Activated T-cell treated with anti-CD3 and anti-CD28 coated beads for 24 hours (primary cell): ENCODE results near the gene REEP3.

Source experiments
- DNase-seq: peaks from one replicate; pipeline ENCODE4 v3.0.0-alpha.2; 2020; ENCODE audit warnings: low read depth

Gene REEP3

DNA sequence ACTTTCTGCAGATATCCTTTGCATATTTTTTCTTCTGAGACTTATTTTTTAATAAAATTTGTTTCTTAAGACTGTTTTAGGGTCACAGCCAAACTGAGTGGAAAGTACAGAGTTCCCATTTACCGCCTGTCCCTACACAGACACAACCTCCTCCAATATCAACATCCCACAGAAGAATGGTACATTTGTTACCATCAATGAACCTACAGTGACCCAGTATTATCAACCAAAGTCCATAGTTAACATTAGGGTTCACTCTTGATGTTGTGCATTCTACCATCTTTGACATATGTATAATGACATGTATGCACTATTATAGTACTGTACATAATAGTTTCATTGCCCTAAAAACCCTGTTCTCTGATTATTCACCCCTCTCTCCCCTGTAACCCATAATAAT is 14.6 kb upstream of the REEP3 start:
- no peak for DNase-seq

DNA sequence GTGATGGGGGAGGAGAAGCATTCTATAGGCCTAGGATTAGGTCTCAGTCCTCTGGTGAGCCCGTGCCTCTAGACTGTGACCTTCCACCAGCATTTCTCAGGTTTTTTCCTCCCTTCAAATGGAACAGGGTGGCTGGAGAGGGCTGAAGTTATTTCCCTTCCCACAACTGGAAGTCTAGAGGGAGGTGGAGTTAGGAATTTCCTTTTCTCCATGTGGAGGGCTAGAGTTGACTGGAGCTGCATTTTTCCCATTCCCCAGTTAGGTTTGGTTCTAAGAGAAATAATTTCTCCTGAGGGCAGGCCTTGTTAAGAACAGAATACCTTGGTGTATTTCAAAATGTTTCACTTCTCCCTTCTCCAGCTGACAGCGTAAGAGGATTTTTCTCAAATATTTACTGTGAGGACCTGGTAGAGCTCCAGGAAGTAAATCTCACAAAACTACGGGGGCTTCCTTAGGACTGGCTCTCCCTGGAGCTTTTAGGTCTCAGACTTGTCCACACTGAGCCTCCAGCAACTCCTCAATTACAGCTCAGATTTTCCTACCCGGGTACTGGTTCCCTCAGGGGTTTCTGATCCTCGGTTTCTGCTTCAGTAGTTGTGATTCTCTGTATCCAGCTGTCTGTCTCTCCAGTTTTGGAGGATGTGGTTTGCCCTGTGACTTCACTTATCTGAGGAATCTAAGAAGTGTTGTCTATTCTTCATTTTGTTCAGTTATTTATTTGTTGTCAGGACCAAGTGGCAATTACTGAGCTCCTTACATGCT is 6.0 kb upstream of the REEP3 start:
- peak; percentile 7 for DNase-seq

GRCh38 chr10:63516207-63516606 is 5.0 kb upstream of the REEP3 start:
- DNase-seq = no peak

DNA sequence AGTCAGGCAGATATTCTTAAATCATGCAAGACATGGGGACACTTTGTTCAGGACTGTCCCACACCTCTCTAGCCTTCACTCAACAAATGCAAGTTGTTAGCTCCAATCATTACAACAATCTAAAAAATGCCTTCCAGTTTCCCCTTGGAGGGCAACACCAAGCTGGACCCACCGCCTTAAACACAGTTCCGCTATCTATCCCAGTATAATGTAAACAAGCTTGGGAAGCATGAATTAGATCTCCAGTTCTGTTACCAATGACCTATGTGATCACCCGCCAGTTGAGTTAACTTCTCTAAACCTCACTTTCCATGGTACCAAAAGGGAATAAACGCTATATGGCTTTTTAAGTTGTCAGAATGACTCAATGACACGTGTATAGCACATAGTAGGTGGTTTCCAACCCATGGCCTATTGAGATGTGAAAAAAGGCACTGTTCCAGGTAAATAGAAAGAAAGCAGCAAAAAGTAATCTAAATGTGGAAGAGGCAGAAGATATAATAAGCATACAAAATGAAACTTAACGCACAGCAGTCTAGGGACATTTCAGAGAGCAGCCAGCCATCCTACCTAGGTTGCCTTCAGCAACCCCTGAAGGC is 2.4 kb upstream of the REEP3 start:
- DNase-seq = no peak

GRCh38 chr10:63521416-63522276 is 445 bp downstream of the REEP3 start:
- peak; percentile 37 for DNase-seq

- no peak for DNase-seq
These were observed 1.1 kb downstream of the REEP3 start for GRCh38 chr10:63522277-63522687.

DNA sequence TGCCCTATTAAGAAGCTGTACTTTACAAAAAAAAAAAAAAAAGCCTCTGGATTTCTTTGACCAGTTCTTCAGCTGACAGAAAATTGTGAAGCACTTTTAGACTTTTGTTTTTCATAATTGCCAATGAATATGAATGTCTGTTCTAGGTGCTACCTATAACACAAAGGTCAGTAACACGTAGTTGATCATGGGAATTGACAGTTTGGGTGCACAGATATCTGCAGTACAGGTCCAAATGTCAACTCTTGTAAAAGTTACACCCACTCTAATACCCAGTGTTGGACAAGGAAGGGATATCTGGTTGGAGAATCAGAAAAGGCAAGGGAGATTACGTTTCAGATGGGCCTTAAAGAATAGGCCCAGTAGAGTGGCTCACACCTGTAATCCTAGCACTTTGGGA is 1.8 kb downstream of the REEP3 start:
- DNase-seq = no peak

- DNase-seq = no peak
These were observed 3.8 kb downstream of the REEP3 start for GRCh38 chr10:63525021-63525420.

DNA sequence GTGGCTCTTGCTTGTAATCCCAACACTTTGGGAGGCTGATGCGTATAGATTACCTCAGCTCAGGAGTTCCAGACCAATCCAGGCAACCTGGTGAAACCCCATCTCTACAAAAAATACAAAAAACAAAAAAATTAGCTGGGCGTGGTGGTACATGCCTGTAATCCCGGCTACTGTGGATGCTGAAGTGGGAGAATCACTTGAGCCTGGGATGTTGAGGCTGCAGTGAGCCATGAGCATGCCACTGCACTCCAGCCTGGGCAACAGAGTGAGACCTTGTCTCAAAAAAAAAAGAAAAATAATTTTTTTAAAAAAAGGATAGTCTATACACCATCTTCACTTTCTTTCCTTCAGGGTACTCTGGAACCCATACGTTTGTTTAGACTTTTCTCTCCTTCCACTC is 6.2 kb downstream of the REEP3 start:
- DNase-seq = no peak

GRCh38 chr10:63528084-63528744 is 7.0 kb downstream of the REEP3 start:
- no peak for DNase-seq

GRCh38 chr10:63530409-63530808 is 9.2 kb downstream of the REEP3 start:
- no peak for DNase-seq

DNA sequence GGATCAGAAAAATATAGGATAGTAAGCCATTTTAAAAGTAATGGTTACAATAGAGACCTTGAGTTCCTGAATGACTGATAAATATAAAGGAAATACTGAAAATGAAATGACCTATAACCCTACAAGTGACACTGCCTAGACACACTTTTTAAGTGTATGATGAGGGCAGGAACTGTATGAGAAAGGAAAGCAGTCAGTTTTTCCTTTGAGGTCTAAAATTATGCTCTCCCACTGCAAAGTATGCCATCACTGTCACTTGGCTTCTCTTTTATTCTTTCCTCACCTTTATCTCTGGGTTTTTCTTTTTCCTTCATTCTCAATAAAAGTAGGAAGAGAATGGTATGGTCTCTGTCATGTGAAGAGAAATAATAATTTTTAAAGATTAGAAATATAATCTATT is 13.5 kb downstream of the REEP3 start:
- no peak for DNase-seq

DNA sequence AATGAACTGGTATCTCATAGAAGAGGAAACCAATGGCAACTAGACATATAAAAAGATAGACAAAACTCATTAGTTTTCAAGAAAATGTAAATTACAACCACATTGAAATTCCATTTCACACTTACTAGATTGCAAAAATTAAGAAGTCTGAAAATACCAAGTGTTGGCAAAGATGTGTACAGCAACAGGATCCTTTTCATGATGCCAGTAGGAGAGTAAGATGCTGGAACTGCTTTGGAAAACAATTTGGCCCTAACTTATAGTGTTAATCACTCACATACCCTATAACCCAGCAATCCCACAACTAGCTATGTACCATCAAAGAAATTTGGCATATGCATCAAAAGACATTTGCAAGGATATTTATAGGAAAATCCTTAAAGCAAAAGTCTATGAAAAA is 15.5 kb downstream of the REEP3 start:
- DNase-seq = no peak

- DNase-seq = no peak
These were observed 16.3 kb downstream of the REEP3 start for GRCh38 chr10:63537536-63537935.

- DNase-seq = no peak
These were observed 18.2 kb downstream of the REEP3 start for GRCh38 chr10:63539377-63539776.

DNA sequence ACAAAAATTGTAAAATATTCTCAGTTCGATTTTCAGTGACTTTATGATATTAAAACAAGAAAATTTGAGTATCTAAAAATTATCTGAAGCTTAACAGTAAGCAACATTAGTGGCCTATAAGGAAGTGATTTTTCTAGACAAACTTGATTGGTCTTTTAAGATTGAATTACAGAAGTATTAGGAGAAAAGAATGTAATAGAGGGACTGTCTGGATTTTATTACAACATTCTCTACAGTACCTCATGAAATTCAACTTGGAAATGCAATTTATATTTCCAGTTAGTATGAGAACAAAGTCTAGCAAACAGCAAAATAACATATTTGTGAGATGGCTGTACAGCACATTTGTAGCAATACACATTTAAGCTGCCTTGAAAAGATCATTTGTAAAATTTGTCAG is 18.8 kb downstream of the REEP3 start:
- no peak for DNase-seq

DNA sequence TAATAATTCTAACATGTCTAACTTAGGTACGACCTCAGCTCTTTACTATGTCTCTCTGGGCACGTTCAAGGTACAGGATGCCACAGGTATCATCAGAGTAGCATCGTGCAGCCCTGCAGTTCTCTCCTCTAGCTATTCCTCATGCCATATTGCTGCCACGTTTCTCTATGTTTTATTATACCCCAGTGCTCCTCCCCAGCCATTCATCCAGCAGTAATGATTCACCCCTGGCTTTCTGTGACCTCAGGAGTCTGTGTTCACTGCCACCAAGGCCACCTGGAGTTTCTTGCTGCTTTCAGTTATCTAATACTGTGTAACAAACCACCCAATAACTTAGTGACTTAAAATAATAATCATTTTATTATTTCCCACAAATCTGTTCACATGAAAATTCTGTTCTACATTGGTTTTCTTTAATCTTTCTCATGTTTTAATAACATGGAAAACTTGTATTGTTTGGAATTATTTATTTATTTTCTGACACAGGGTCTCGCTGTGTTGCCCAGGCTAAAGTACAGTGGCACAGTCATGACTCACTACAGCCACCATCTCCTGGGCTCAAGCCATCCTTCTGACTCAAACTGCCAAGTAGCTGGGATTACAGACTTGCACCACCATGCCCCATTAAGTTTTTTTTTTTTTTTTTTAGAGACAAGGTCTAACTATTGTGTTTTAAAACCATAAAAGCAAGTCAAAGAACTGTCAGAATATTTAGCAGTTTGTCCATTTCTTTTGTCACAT is 21.8 kb downstream of the REEP3 start:
- DNase-seq = no peak

DNA sequence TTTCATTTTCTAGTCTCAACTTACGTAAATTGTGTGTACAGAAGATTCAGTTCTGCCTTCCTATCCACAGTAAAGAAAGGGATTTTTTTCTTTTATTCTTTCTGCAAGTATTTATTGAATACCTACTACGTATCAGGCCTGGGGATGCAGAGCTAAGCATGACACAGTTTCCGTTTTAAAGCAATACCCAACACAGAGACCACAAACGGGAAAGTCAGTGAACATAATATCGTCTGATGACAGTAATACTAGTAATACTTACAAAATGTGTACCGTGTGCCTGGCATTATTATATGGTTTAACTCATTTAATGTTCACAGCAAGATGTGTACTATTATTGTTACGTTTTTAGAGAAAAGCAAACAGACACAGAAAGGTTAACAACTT is 22.4 kb downstream of the REEP3 start:
- DNase-seq = no peak

GRCh38 chr10:63544418-63544817 is 23.2 kb downstream of the REEP3 start:
- DNase-seq = no peak

- no peak for DNase-seq
These were observed 26.6 kb downstream of the REEP3 start for GRCh38 chr10:63547628-63548360.

GRCh38 chr10:63548860-63549259 is 27.7 kb downstream of the REEP3 start:
- DNase-seq = no peak
